Activated B cell treated with CpG ODN at 0.5 μM for 24 hours (primary cell): ENCODE results near the gene SMC4. TPM values are rescaled to one million over a fixed set of nuclear protein-coding genes. Genes with fewer than 3 reads are reported as not detected.
A peak's percentile ranks its signal among the peaks of the same experiment; 100 is the strongest.

Source experiments
- ATAC-seq: fragments of 200-7000 bp; cut with Tn5 transposase; one replicate; pipeline ENCODE4 v1.10.0; 2021; ENCODE audit warnings: low read depth, mild to moderate bottlenecking, moderate library complexity
- CTCF ChIA-PET: fragments of 350-600 bp; sonication (Branson Sonifier 250); formaldehyde crosslinking; loops from one replicate; lab custom pipeline; 2021; ENCODE audit warnings: antibody characterized with exemption; lab: Charles Lee
- POLR2A ChIA-PET: fragments of 350-600 bp; sonication (Branson Sonifier 250); formaldehyde crosslinking; loops from one replicate; lab custom pipeline; 2021; ENCODE audit warnings: antibody characterized with exemption; lab: Charles Lee
- DNase-seq: peaks from one replicate; pipeline ENCODE4 v3.0.0; 2022
- H3K27ac Mint-ChIP-seq: one replicate; pipeline ENCODE4 v1.8.0; 2020; ENCODE audit warnings: mixed read lengths
- H3K27me3 Mint-ChIP-seq: one replicate; pipeline ENCODE4 v1.8.0; 2021; ENCODE audit warnings: mixed read lengths
- H3K36me3 Mint-ChIP-seq: one replicate; pipeline ENCODE4 v1.8.0; 2021; ENCODE audit warnings: low read depth, mixed read lengths
- H3K4me1 Mint-ChIP-seq: one replicate; pipeline ENCODE4 v1.8.0; 2021; ENCODE audit warnings: mixed read lengths
- H3K4me3 Mint-ChIP-seq: one replicate; pipeline ENCODE4 v1.8.0; 2020; ENCODE audit warnings: mild to moderate bottlenecking, mixed read lengths
- H3K9me3 Mint-ChIP-seq: one replicate; pipeline ENCODE4 v1.8.0; 2020; ENCODE audit warnings: mixed read lengths
- intact Hi-C: fragments of 100-400 bp; cut with micrococcal nuclease; formaldehyde crosslinking; loops from one replicate; pipeline ENCODE4 v1.15.1; 2024
- total RNA-seq: library from RNA; stranded (reverse); gene quantifications from 2 replicates; pipeline ENCODE4 v1.2.3, GENCODE V29; 2022
- TF ChIP-seq, protein P1 (sequence below): fragments of 200-600 bp; IDR thresholded peaks from one replicate; pipeline ENCODE4 v1.8.0; 2022; ENCODE audit warnings: antibody characterized with exemption, mild to moderate bottlenecking

SMC4 gene
- total RNA-seq, 1 donor from 2014 or later: 40.4 TPM

DNA sequence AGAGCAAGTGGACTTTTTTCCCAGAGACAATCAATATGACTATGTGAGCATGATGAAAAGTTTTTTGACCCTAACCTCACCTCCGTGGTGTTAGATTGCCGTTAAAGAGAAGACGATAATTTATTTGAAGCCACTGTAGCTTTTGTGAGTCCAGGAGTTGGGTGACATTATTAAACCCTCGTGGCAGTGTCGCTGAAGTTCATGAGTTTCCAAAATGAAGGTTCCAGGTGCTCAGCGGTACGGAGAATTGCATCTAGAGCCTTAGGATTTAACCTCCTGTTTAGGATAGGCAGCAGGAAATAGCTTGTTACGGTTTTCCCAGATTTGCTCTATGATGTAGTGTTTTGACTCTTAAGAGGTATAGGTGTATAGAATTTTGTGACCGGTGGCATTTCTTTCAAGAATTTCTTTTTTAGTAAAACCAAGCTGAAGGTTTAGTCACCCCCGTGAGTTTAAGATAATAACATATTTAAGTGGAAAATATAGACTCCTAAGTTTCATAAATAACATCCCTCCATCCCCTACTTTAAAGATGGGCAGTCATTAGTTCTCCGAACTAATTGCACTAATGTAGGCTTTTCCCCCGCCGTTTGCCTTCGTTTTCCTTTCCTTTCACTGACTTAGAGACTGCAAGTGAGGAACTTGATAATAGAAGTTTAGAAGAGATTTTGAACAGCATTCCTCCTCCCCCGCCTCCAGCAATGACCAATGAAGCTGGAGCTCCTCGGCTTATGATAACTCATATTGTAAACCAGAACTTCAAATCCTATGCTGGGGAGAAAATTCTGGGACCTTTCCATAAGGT lies 2.0 kb downstream of the SMC4 start:
- Mint-ChIP-seq H3K9me3 (no peaks in the 10 kb centered on the region), H3K4me1 (peaks cover 47% of the 10 kb centered on the region)
- intact Hi-C loops: loop anchor here (2.0 to 5.0 kb wide), 2 partner anchors 389 to 569 kb away; no protein-coding TSS in a partner anchor

DNA sequence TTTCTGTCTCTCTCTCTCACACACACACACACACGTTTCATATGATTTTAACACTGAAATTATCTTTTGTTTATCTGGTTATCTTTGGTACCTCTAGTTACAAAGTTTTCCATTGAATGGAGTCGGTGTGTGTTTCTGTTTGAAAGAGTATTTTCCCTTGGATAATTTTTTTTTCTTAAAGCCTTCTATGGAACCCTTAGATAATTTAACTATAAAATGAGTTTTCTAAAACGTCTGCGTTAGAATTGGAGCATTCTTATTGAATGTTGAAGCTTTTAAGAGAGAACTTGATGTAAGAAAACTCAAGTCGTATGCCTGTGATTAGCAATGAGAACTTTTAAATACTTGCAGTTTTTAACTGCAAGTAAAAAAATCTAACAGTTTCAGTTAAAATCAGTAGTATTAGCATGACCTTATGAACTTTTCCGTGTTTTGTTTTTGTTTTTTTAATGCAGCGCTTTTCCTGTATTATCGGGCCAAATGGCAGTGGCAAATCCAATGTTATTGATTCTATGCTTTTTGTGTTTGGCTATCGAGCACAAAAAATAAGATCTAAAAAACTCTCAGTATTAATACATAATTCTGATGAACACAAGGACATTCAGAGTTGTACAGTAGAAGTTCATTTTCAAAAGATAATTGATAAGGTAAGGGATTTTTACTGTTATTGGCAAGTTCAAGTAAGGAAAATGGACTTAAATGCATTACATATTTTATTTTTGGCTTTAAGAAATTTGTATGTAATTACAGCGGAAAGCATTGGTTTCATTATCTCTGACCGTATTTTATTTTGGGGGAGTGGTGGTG lies 3.0 kb downstream of the SMC4 start:
- DNase-seq: no peak
- intact Hi-C loops: loop anchor here (5.0 kb wide), 1 partner anchor 570 kb away; no protein-coding TSS in a partner anchor
- Mint-ChIP-seq H3K9me3 (no peaks in the 10 kb centered on the region), H3K36me3 (peaks cover 34% of the 10 kb centered on the region), H3K4me3 (peak overlapping the region; percentile 63), H3K4me1 (peaks cover 47% of the 10 kb centered on the region), H3K27me3 (peaks cover 2% of the 10 kb centered on the region), H3K27ac (no peak overlapping the region)
- ChIA-PET POLR2A (interaction anchor here (0.9 kb wide), 1 partner anchor 47 kb away, joined by 3 read pairs; the partner anchor contains the start of gene TRIM59), CTCF (interaction anchor here (2.1 kb wide), 1 partner anchor 10 kb away, joined by 6 read pairs; no protein-coding TSS in a partner anchor)
- no peak for ATAC-seq
- TF ChIP-seq, protein P1, sequence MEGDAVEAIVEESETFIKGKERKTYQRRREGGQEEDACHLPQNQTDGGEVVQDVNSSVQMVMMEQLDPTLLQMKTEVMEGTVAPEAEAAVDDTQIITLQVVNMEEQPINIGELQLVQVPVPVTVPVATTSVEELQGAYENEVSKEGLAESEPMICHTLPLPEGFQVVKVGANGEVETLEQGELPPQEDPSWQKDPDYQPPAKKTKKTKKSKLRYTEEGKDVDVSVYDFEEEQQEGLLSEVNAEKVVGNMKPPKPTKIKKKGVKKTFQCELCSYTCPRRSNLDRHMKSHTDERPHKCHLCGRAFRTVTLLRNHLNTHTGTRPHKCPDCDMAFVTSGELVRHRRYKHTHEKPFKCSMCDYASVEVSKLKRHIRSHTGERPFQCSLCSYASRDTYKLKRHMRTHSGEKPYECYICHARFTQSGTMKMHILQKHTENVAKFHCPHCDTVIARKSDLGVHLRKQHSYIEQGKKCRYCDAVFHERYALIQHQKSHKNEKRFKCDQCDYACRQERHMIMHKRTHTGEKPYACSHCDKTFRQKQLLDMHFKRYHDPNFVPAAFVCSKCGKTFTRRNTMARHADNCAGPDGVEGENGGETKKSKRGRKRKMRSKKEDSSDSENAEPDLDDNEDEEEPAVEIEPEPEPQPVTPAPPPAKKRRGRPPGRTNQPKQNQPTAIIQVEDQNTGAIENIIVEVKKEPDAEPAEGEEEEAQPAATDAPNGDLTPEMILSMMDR: no peak

More for the DNA sequence above, 2.0 kb downstream of the SMC4 start:
- ChIA-PET CTCF (interaction anchor here (2.4 kb wide), 1 partner anchor 14 kb away, joined by 6 read pairs; no protein-coding TSS in a partner anchor), POLR2A (interaction anchor here (1.1 kb wide), 1 partner anchor 48 kb away, joined by 5 read pairs; the partner anchor contains the start of gene TRIM59)
- TF ChIP-seq, protein P1: no peak
- Mint-ChIP-seq H3K4me3 (peak overlapping the region; percentile 97), H3K27ac (peak overlapping the region; percentile 27), H3K27me3 (peaks cover 2% of the 10 kb centered on the region), H3K36me3 (peaks cover 32% of the 10 kb centered on the region)
- no peak for ATAC-seq
- no peak for DNase-seq

DNA sequence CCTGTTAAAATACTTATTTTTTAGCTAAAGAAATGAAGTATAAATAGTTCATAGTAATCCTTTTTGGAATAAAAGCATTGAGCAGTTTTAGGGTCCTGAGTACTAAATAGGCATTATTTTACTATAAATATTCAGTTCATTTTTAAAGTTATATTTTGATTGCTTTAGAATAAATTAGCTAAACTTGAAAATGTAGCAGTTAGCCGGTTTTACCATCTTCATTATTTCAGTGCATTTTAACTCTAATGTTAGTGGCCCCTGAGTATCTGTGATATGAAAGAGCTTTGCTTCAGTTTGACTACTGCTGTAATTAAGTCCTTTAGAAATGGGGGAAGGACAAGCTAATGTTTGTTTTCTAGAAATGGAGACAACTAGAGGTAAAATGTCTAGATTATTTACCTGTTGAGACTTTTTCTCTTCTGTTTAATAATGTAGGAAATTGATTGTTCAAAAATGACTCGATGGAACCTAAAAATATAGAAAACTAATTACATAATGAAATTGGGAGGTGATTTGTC lies 3.6 kb downstream of the SMC4 start:
- no peak for ATAC-seq

DNA sequence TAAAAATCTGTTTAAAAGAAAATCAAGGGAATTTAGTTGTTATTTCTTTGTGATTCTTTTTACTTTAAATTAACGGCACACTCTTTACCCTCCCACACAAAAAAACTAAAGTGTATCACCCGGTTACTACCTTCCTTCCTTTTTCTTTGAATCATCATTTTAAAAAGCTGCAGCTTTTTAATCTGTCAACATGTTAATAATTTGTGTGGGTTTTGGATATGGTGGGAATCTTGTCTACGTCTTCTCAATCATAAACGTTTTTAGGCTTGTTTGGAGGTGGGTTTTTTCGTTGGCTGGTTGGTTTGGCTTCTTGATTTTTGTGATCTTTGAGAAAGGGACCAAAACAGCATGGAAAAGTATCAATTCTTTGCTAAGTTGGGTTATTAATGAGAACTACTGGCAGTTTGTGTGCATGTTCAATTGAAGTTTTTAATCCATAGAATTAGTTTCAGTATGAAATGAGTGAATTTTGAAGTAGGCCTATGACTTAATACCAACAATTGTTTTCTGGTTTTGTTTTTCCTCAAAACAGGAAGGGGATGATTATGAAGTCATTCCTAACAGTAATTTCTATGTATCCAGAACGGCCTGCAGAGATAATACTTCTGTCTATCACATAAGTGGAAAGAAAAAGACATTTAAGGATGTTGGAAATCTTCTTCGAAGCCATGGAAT lies 4.5 kb downstream of the SMC4 start:
- Mint-ChIP-seq H3K27ac (no peak overlapping the region), H3K9me3 (no peaks in the 10 kb centered on the region), H3K4me1 (peaks cover 38% of the 10 kb centered on the region), H3K27me3 (peaks cover 2% of the 10 kb centered on the region), H3K36me3 (peaks cover 34% of the 10 kb centered on the region), H3K4me3 (peak overlapping the region; percentile 65)
- TF ChIP-seq, protein P1: no peak
- intact Hi-C loops: loop anchor here (5.0 kb wide), 1 partner anchor 572 kb away; no protein-coding TSS in a partner anchor
- no peak for DNase-seq
- POLR2A ChIA-PET: interaction anchor here (0.9 kb wide), 1 partner anchor 45 kb away, joined by 3 read pairs; the partner anchor contains the start of gene TRIM59
- no peak for ATAC-seq
- CTCF ChIA-PET: interaction anchor here (1.4 to 2.1 kb wide), 2 partner anchors 9 to 12 kb away, joined by 3 to 6 read pairs; no protein-coding TSS in a partner anchor

More for the DNA sequence above, 3.6 kb downstream of the SMC4 start:
- Mint-ChIP-seq H3K4me1 (peaks cover 45% of the 10 kb centered on the region), H3K27ac (no peak overlapping the region), H3K36me3 (peaks cover 36% of the 10 kb centered on the region), H3K4me3 (peak overlapping the region; percentile 63), H3K27me3 (peaks cover 2% of the 10 kb centered on the region), H3K9me3 (no peaks in the 10 kb centered on the region)
- POLR2A ChIA-PET: interaction anchor here (0.9 kb wide), 1 partner anchor 46 kb away, joined by 3 read pairs; the partner anchor contains the start of gene TRIM59
- CTCF ChIA-PET: interaction anchor here (1.4 to 2.1 kb wide), 2 partner anchors 10 to 13 kb away, joined by 3 to 6 read pairs; no protein-coding TSS in a partner anchor
- intact Hi-C loops: loop anchor here (5.0 kb wide), 1 partner anchor 571 kb away; no protein-coding TSS in a partner anchor
- no peak for DNase-seq
- TF ChIP-seq, protein P1: no peak
